SK-N-SH treated with all-trans-retinoic acid at 6 μM for 48 hours (cell line): ENCODE data around the gene DIP2B.

Source experiments
- ARNTL ChIP-seq: fragments of 450-650 bp; formaldehyde crosslinking; IDR thresholded peaks from 2 replicates; pipeline ENCODE4 v1.5.0; 2020; ENCODE audit warnings: low read depth, mild to moderate bottlenecking, moderate library complexity, borderline replicate concordance
- CREB5 ChIP-seq: fragments of 250-450 bp; sonication (Bioruptor Pico); IDR thresholded peaks from 2 replicates; pipeline ENCODE4 v1.5.1; 2020; ENCODE audit warnings: low read depth, mild to moderate bottlenecking, moderate library complexity
- CSRNP3 ChIP-seq: fragments of 250-450 bp; sonication (Bioruptor Pico); IDR thresholded peaks from 2 replicates; pipeline ENCODE4 v1.5.1; 2021; ENCODE audit warnings: mild to moderate bottlenecking, moderate library complexity
- ESRRG ChIP-seq: fragments of 250-450 bp; sonication (Bioruptor Pico); IDR thresholded peaks from 2 replicates; pipeline ENCODE4 v1.6.1; 2021; ENCODE audit warnings: mild to moderate bottlenecking
- ISL1 ChIP-seq: fragments of 250-450 bp; sonication (Bioruptor Pico); IDR thresholded peaks from 2 replicates; pipeline ENCODE4 v2.1.2; 2022; ENCODE audit warnings: mild to moderate bottlenecking, moderate library complexity
- PATZ1 ChIP-seq: fragments of 250-450 bp; sonication (Bioruptor Pico); IDR thresholded peaks from 2 replicates; pipeline ENCODE4 v1.8.0; 2020; ENCODE audit warnings: mild to moderate bottlenecking, moderate library complexity, borderline replicate concordance
- POU6F1 ChIP-seq: fragments of 250-450 bp; sonication (Bioruptor Pico); IDR thresholded peaks from 2 replicates; pipeline ENCODE4 v1.8.0; 2021; ENCODE audit warnings: low read depth, mild to moderate bottlenecking, moderate library complexity, borderline replicate concordance
- TOX ChIP-seq: fragments of 250-450 bp; sonication (Bioruptor Pico); IDR thresholded peaks from 2 replicates; pipeline ENCODE4 v1.8.0; 2021; ENCODE audit warnings: mild to moderate bottlenecking, moderate library complexity, borderline replicate concordance
- TSHZ2 ChIP-seq: fragments of 250-450 bp; sonication (Bioruptor Pico); IDR thresholded peaks from 2 replicates; pipeline ENCODE4 v1.5.0; 2020; ENCODE audit warnings: mild to moderate bottlenecking, moderate library complexity
- ZFP30 ChIP-seq: fragments of 450-650 bp; formaldehyde crosslinking; IDR thresholded peaks from 2 replicates; pipeline ENCODE4 v1.5.0; 2022; ENCODE audit warnings: mild to moderate bottlenecking, moderate library complexity
- ZNF565 ChIP-seq: fragments of 450-650 bp; formaldehyde crosslinking; conservative IDR thresholded peaks from 2 replicates; pipeline ENCODE4 v1.5.0; 2020; ENCODE audit warnings: low read depth, mild to moderate bottlenecking, moderate library complexity

- TF ChIP-seq ARNTL (CRISPR knock-in tag) (no peak), ESRRG (CRISPR knock-in tag) (no peak), ISL1 (CRISPR knock-in tag) (no peak), TOX (no peak), POU6F1 (no peak), PATZ1 (no peak), ZFP30 (no peak), TSHZ2 (CRISPR knock-in tag) (no peak), CREB5 (CRISPR knock-in tag) (no peak), CSRNP3 (CRISPR knock-in tag) (no peak), ZNF565 (CRISPR knock-in tag) (no peak)
These were observed 108.7 kb downstream of the DIP2B start for GRCh38 chr12:50613463-50613862.
